Activated CD8-positive, alpha-beta T cell treated with anti-CD3 and anti-CD28 coated beads for 36 hours (primary cell): ENCODE measurements around the gene MAPK9. TPM values are rescaled to one million over a fixed set of nuclear protein-coding genes. Genes with fewer than 3 reads are reported as not detected.

Experiments used
- ATAC-seq: fragments of 200-7000 bp; cut with Tn5 transposase; one replicate; pipeline ENCODE4 v1.10.0; 2021; ENCODE audit warnings: mild to moderate bottlenecking, moderate library complexity
- CTCF ChIA-PET: fragments of 350-600 bp; sonication (Branson Sonifier 250); formaldehyde crosslinking; loops from one replicate; lab custom pipeline; 2021; ENCODE audit warnings: antibody characterized with exemption; lab: Charles Lee
- POLR2A ChIA-PET: fragments of 350-600 bp; sonication (Branson Sonifier 250); formaldehyde crosslinking; loops from one replicate; lab custom pipeline; 2021; ENCODE audit warnings: antibody characterized with exemption; lab: Charles Lee
- DNase-seq: peaks from one replicate; pipeline ENCODE4 v3.0.0-alpha.2; 2020
- H3K27ac Mint-ChIP-seq: one replicate; pipeline ENCODE4 v1.8.0; 2021; ENCODE audit warnings: mild to moderate bottlenecking, mixed read lengths
- H3K27me3 Mint-ChIP-seq: one replicate; pipeline ENCODE4 v1.8.0; 2021; ENCODE audit warnings: mixed read lengths
- H3K36me3 Mint-ChIP-seq: one replicate; pipeline ENCODE4 v1.8.0; 2021; ENCODE audit warnings: low read depth, mixed read lengths
- H3K4me1 Mint-ChIP-seq: one replicate; pipeline ENCODE4 v1.8.0; 2021; ENCODE audit warnings: low read depth, mixed read lengths
- H3K4me3 Mint-ChIP-seq: one replicate; pipeline ENCODE4 v1.8.0; 2021; ENCODE audit warnings: mild to moderate bottlenecking, moderate library complexity, mixed read lengths
- H3K9me3 Mint-ChIP-seq: one replicate; pipeline ENCODE4 v1.8.0; 2021; ENCODE audit warnings: mixed read lengths
- CTCF ChIP-seq: fragments of 200-600 bp; IDR thresholded peaks from one replicate; pipeline ENCODE4 v1.8.0; 2022; ENCODE audit warnings: antibody characterized with exemption, mild to moderate bottlenecking
- intact Hi-C: fragments of 100-400 bp; cut with micrococcal nuclease; formaldehyde crosslinking; loops from one replicate; pipeline ENCODE4 v1.10.0; 2022
- total RNA-seq, 2 experiments: library from RNA; stranded (reverse); gene quantifications; one replicate each; pipeline ENCODE4 v1.2.3, GENCODE V29; 2021

MAPK9 gene
- total RNA-seq, 2 experiments from 2014 or later = 31.8 to 33.2 TPM

GRCh38 chr5:180259260-180259611 is 32.6 kb downstream of the MAPK9 start:
- Mint-ChIP-seq H3K36me3 (peaks cover 92% of the 10 kb centered on the region), H3K4me1 (no peaks in the 10 kb centered on the region), H3K9me3 (peaks cover 63% of the 10 kb centered on the region), H3K27ac (no peak overlapping the region), H3K4me3 (no peak overlapping the region), H3K27me3 (no peaks in the 10 kb centered on the region)
- DNase-seq = no peak
- ChIA-PET POLR2A (no interaction called here), CTCF (no interaction called here)
- no peak for TF ChIP-seq CTCF
- ATAC-seq = no peak
- intact Hi-C loops = no loop called here

DNA sequence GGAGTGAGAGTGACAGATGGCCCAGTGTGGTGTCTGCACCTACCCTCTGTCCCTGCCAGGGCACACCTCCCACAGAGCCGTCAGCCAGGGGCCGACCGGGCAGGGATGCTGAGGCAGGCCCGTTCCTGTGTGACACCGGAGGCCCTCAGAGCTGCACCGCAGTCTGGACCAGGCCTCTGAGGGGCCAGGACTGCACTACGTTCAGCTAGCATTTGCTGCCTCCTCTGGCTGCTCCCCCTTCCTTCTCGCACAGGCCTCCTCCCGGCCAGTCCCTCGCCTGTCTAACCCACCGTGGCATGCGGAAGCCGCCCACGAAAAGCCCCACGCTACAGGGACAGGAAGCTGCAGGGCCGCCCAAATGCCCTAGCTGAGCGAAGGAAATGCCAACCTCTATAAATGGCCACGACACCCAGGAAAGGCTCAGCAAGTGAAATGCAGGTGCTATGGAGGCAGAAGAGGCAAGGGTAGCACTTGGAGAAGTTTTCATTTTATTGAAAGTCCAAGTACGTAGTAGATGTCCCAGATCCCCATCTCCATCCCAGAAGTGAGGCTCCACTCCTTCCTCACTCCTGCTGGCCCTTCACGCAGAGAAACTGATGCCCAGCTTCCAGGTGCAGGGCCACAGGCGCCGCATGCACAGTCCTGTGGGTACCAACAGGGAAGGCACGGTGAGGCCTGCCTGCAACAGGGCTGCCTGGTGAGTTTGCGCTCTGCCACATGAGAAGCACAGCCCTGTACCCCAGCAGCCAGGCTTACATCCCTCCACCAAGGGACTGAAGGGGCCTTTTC is 38.7 kb downstream of the MAPK9 start:
- no peak for ATAC-seq
- peaks cover 63% of the 10 kb centered on the region for H3K9me3 Mint-ChIP-seq
- H3K4me1 Mint-ChIP-seq = no peaks in the 10 kb centered on the region
- no peak for TF ChIP-seq CTCF
- ChIA-PET POLR2A (interaction anchor here (0.5 kb wide), 1 partner anchor 51 kb away, joined by 3 read pairs; no protein-coding TSS in a partner anchor), CTCF (no interaction called here)
- H3K4me3 Mint-ChIP-seq = no peak overlapping the region
- H3K27me3 Mint-ChIP-seq = no peaks in the 10 kb centered on the region
- H3K36me3 Mint-ChIP-seq = peaks cover 85% of the 10 kb centered on the region
- no peak overlapping the region for H3K27ac Mint-ChIP-seq
- no peak for DNase-seq
- intact Hi-C loops = no loop called here

DNA sequence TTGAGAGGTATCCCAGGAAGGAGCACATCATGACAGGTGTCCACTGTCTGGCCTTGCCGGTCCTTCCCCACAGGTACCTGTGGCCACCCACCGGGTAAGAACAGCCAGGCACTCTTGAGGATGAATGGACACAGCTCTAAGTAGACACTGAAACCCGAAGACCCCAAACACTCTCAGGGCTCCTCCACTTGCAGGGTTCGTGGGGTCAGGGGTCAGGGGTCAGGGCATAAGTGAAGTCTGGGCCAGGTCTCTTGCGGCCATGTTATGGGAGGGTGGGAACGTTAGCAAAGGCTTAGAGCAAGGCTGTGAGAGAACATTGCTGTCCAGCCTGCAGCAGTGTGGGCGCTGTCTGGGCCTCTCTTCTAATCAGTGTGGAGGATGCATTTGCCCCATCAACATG is 40.0 kb downstream of the MAPK9 start:
- Mint-ChIP-seq H3K9me3 (peaks cover 56% of the 10 kb centered on the region), H3K27me3 (no peaks in the 10 kb centered on the region), H3K36me3 (peaks cover 84% of the 10 kb centered on the region), H3K4me3 (no peak overlapping the region), H3K4me1 (no peaks in the 10 kb centered on the region), H3K27ac (no peak overlapping the region)
- no peak for DNase-seq
- ATAC-seq = no peak
- no peak for TF ChIP-seq CTCF
- intact Hi-C loops = no loop called here
- CTCF ChIA-PET = no interaction called here
- POLR2A ChIA-PET = no interaction called here

DNA sequence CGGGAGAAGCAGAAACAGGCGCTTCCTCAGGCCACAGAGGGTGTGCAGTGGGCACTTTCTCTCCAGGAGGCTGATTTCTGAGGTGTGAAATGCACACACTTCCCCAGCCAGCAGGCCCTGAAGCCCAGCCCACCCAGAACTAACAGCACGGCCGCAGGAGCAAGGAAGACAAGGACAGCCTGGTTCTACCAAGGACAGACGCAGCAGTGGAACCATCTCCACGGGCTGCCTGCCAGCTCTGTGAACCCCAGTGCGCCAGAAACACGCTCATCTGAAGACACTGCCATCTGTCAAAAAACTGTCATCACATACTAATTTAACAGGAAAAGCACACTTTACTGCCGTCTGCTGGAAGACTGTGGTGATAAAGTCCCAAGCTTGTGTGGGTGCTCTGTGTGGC is 40.7 kb downstream of the MAPK9 start:
- no peak for DNase-seq
- no peaks in the 10 kb centered on the region for H3K4me1 Mint-ChIP-seq
- intact Hi-C loops = no loop called here
- ChIA-PET POLR2A (no interaction called here), CTCF (no interaction called here)
- no peak for ATAC-seq
- no peaks in the 10 kb centered on the region for H3K27me3 Mint-ChIP-seq
- no peak overlapping the region for H3K27ac Mint-ChIP-seq
- TF ChIP-seq CTCF = no peak
- H3K36me3 Mint-ChIP-seq = peaks cover 86% of the 10 kb centered on the region
- H3K4me3 Mint-ChIP-seq = no peak overlapping the region
- H3K9me3 Mint-ChIP-seq = peaks cover 57% of the 10 kb centered on the region

- peaks cover 51% of the 10 kb centered on the region for H3K9me3 Mint-ChIP-seq
- intact Hi-C loops = no loop called here
- H3K27me3 Mint-ChIP-seq = no peaks in the 10 kb centered on the region
- ChIA-PET CTCF (no interaction called here), POLR2A (no interaction called here)
- no peak for DNase-seq
- no peak overlapping the region for H3K4me3 Mint-ChIP-seq
- H3K4me1 Mint-ChIP-seq = no peaks in the 10 kb centered on the region
- H3K36me3 Mint-ChIP-seq = peaks cover 82% of the 10 kb centered on the region
- no peak overlapping the region for H3K27ac Mint-ChIP-seq
- no peak for ATAC-seq
- TF ChIP-seq CTCF = no peak
Measured at GRCh38 chr5:180250329-180250728, 41.6 kb downstream of the MAPK9 start.
